Fibroblast of skin of abdomen (primary cell): Measurements from ENCODE around the gene GSG1L.
"Not testable (repeated sequence)": the region's sequence is repeated elsewhere in the genome, so short reads cannot be mapped to it uniquely, and the experiment has no call there.

ENCODE experiments used
- DNase-seq: peaks from one replicate; pipeline ENCODE4 v3.0.0-alpha.2; 2013

Gene GSG1L

GRCh38 chr16:27980076-27980775, 83.3 kb downstream of the GSG1L start:
- no peak for DNase-seq

GRCh38 chr16:27979668-27980067, 83.8 kb downstream of the GSG1L start:
- DNase-seq, result not testable (repeated sequence)

GRCh38 chr16:27978876-27979275, 84.6 kb downstream of the GSG1L start:
- DNase-seq, result no peak

- DNase-seq, result no peak
Observed at GRCh38 chr16:27977966-27978365, 85.5 kb downstream of the GSG1L start.

GRCh38 chr16:27976990-27977389, 86.5 kb downstream of the GSG1L start:
- no peak for DNase-seq

- no peak for DNase-seq
Observed at GRCh38 chr16:27974896-27975540, 88.5 kb downstream of the GSG1L start.

GRCh38 chr16:27973678-27974077, 89.8 kb downstream of the GSG1L start:
- DNase-seq, result no peak

GRCh38 chr16:27972500-27972899, 91.0 kb downstream of the GSG1L start:
- no peak for DNase-seq

GRCh38 chr16:27969574-27969973, 93.9 kb downstream of the GSG1L start:
- DNase-seq, result no peak

- no peak for DNase-seq
Observed at GRCh38 chr16:27967169-27967568, 96.3 kb downstream of the GSG1L start.

- no peak for DNase-seq
Observed at GRCh38 chr16:27966756-27967155, 96.8 kb downstream of the GSG1L start.

- DNase-seq, result no peak
Observed at GRCh38 chr16:27965801-27966200, 97.7 kb downstream of the GSG1L start.

- DNase-seq, result no peak
Observed at GRCh38 chr16:27963471-27963965, 100.0 kb downstream of the GSG1L start.

- DNase-seq, result no peak
Observed at GRCh38 chr16:27962197-27962596, 101.3 kb downstream of the GSG1L start.

GRCh38 chr16:27961296-27961620, 102.3 kb downstream of the GSG1L start:
- no peak for DNase-seq

GRCh38 chr16:27960619-27961295, 102.8 kb downstream of the GSG1L start:
- no peak for DNase-seq

GRCh38 chr16:27959914-27960313, 103.6 kb downstream of the GSG1L start:
- no peak for DNase-seq

GRCh38 chr16:27954191-27954590, 109.3 kb downstream of the GSG1L start:
- DNase-seq, result no peak

GRCh38 chr16:27952811-27953210, 110.7 kb downstream of the GSG1L start:
- DNase-seq, result no peak

- DNase-seq, result no peak
Observed at GRCh38 chr16:27951489-27952120, 111.9 kb downstream of the GSG1L start.

- no peak for DNase-seq
Observed at GRCh38 chr16:27950206-27950887, 113.2 kb downstream of the GSG1L start.

GRCh38 chr16:27947696-27948095, 115.8 kb downstream of the GSG1L start:
- no peak for DNase-seq
